GM21367 (cell line): Measurements from ENCODE around the gene SEC22B.
"Not testable (repeated sequence)": the region's sequence is repeated elsewhere in the genome, so short reads cannot be mapped to it uniquely, and the experiment has no call there.

Experiments
- ATAC-seq: cut with Tn5 transposase; IDR thresholded peaks from one replicate; pipeline ENCODE4 v1.9.1; 2021; ENCODE audit not compliant: unreplicated experiment

Gene SEC22B

GRCh38 chr1:120176092-120176855 is at the start of gene SEC22B:
SEC22B (minus strand) TSS chr1:120176520; CDS start chr1:120176381, 139 bp downstream.
- peak; percentile 97 for ATAC-seq

- ATAC-seq, result not testable (repeated sequence)
Observed at GRCh38 chr1:120217933-120218332, 41.6 kb upstream of the SEC22B start.

GRCh38 chr1:120217175-120217929 is 41.0 kb upstream of the SEC22B start:
- ATAC-seq, result not testable (repeated sequence)

- ATAC-seq, result not testable (repeated sequence)
Observed at GRCh38 chr1:120213606-120214005, 37.3 kb upstream of the SEC22B start.

- not testable (repeated sequence) for ATAC-seq
Observed at GRCh38 chr1:120210754-120211153, 34.4 kb upstream of the SEC22B start.

GRCh38 chr1:120196863-120197775 is 20.8 kb upstream of the SEC22B start:
- not testable (repeated sequence) for ATAC-seq

GRCh38 chr1:120188626-120189025 is 12.3 kb upstream of the SEC22B start:
- ATAC-seq, result not testable (repeated sequence)

- ATAC-seq, result not testable (repeated sequence)
Observed at GRCh38 chr1:120182176-120182707, 5.9 kb upstream of the SEC22B start.

GRCh38 chr1:120179811-120180690 is 3.7 kb upstream of the SEC22B start:
- not testable (repeated sequence) for ATAC-seq

- ATAC-seq, result no peak
Observed at GRCh38 chr1:120178799-120179756, 2.8 kb upstream of the SEC22B start.

GRCh38 chr1:120178058-120178457 is 1.7 kb upstream of the SEC22B start:
- not testable (repeated sequence) for ATAC-seq

GRCh38 chr1:120175688-120176087 is 632 bp downstream of the SEC22B start:
- not testable (repeated sequence) for ATAC-seq

- ATAC-seq, result not testable (repeated sequence)
Observed at GRCh38 chr1:120164761-120165160, 11.6 kb downstream of the SEC22B start.

GRCh38 chr1:120162015-120162414 is 14.3 kb downstream of the SEC22B start:
- not testable (repeated sequence) for ATAC-seq

GRCh38 chr1:120158495-120158894 is 17.8 kb downstream of the SEC22B start:
- ATAC-seq, result not testable (repeated sequence)

GRCh38 chr1:120158086-120158485 is 18.2 kb downstream of the SEC22B start:
- ATAC-seq, result not testable (repeated sequence)

GRCh38 chr1:120150138-120150822 is 26.0 kb downstream of the SEC22B start:
- not testable (repeated sequence) for ATAC-seq
